ENCODE data around the gene C20orf204. TPM values are rescaled to one million over a fixed set of nuclear protein-coding genes. Genes with fewer than 3 reads are reported as not detected.

The C20orf204 gene
- total RNA-seq, 1 donor from 2014 or later = 0.98 TPM

GRCh38 chr20:64029293-64030117 is 6.5 kb upstream of the C20orf204 start:
- TF ChIP-seq POLR2AphosphoS5 (IDR thresholded peaks at IDR 0.05; ENCODE audit: insufficient read depth in 1 of 2, low read depth in 1 of 2) (no peak), CTCF (IDR thresholded peaks at IDR 0.05) (no peak), POLR2A (IDR thresholded peaks at IDR 0.05) (no peak)
- no peak for DNase-seq (ENCODE audit: extremely low spot score in 2 of 2)
- Histone ChIP-seq H3K9me3 (no peaks in the 10 kb centered on the region), H3K4me3 (no peak overlapping the region), H3K27ac (no peak overlapping the region), H3K4me1 (no peaks in the 10 kb centered on the region), H3K27me3 (no peaks in the 10 kb centered on the region), H3K36me3 (peaks cover 0 to 80% of the 10 kb centered on the region in 2 donors)
- intact Hi-C loops (cut with DNase I) = no loop called here

GRCh38 chr20:64030371-64031134 is 5.4 kb upstream of the C20orf204 start:
- no peaks in the 10 kb centered on the region for H3K27me3 ChIP-seq
- no peaks in the 10 kb centered on the region for H3K9me3 ChIP-seq
- TF ChIP-seq POLR2A (IDR thresholded peaks at IDR 0.05) (no peak), POLR2AphosphoS5 (IDR thresholded peaks at IDR 0.05; ENCODE audit: insufficient read depth in 1 of 2, low read depth in 1 of 2) (no peak), CTCF (IDR thresholded peaks at IDR 0.05) (no peak)
- no peaks in the 10 kb centered on the region for H3K4me1 ChIP-seq
- DNase-seq (ENCODE audit: extremely low spot score in 2 of 2) = no peak
- H3K27ac ChIP-seq = no peak overlapping the region
- intact Hi-C loops (cut with DNase I) = no loop called here
- H3K4me3 ChIP-seq = no peak overlapping the region
- peaks cover 0 to 70% of the 10 kb centered on the region in 2 donors for H3K36me3 ChIP-seq

- no peak overlapping the region for H3K27ac ChIP-seq
- intact Hi-C loops (cut with DNase I) = no loop called here
These were observed 4.1 kb upstream of the C20orf204 start for GRCh38 chr20:64031822-64032314.

GRCh38 chr20:64032706-64033624 is 3.0 kb upstream of the C20orf204 start:
- no peak overlapping the region for H3K27ac ChIP-seq
- H3K4me3 ChIP-seq = no peak overlapping the region
- H3K27me3 ChIP-seq = peaks cover under 1% of the 10 kb centered on the region
- DNase-seq (ENCODE audit: extremely low spot score in 2 of 2) = no peak
- H3K9me3 ChIP-seq = no peaks in the 10 kb centered on the region
- peak in 1 of 2 donors; percentile 4 for TF ChIP-seq POLR2AphosphoS5 (IDR thresholded peaks at IDR 0.05; ENCODE audit: insufficient read depth in 1 of 2, low read depth in 1 of 2)
- no peak for TF ChIP-seq CTCF (IDR thresholded peaks at IDR 0.05)
- intact Hi-C loops (cut with DNase I) = no loop called here
- peaks cover 0 to 46% of the 10 kb centered on the region in 2 donors for H3K36me3 ChIP-seq
- H3K4me1 ChIP-seq = peaks cover 3% of the 10 kb centered on the region

More at GRCh38 chr20:64031822-64032314, 4.1 kb upstream of the C20orf204 start:
- TF ChIP-seq POLR2A (IDR thresholded peaks at IDR 0.05) (no peak), POLR2AphosphoS5 (IDR thresholded peaks at IDR 0.05; ENCODE audit: insufficient read depth in 1 of 2, low read depth in 1 of 2) (no peak), CTCF (IDR thresholded peaks at IDR 0.05) (no peak)
- DNase-seq (ENCODE audit: extremely low spot score in 2 of 2) = no peak
- Histone ChIP-seq H3K4me1 (no peaks in the 10 kb centered on the region), H3K9me3 (no peaks in the 10 kb centered on the region), H3K27me3 (no peaks in the 10 kb centered on the region), H3K36me3 (peaks cover 0 to 57% of the 10 kb centered on the region in 2 donors), H3K4me3 (no peak overlapping the region)

Data from vagina (tissue), 2 donors.